ENCODE measurements around the gene TNXB.
A peak's percentile ranks its signal among the peaks of the same experiment; 100 is the strongest.

TNXB gene

DNA sequence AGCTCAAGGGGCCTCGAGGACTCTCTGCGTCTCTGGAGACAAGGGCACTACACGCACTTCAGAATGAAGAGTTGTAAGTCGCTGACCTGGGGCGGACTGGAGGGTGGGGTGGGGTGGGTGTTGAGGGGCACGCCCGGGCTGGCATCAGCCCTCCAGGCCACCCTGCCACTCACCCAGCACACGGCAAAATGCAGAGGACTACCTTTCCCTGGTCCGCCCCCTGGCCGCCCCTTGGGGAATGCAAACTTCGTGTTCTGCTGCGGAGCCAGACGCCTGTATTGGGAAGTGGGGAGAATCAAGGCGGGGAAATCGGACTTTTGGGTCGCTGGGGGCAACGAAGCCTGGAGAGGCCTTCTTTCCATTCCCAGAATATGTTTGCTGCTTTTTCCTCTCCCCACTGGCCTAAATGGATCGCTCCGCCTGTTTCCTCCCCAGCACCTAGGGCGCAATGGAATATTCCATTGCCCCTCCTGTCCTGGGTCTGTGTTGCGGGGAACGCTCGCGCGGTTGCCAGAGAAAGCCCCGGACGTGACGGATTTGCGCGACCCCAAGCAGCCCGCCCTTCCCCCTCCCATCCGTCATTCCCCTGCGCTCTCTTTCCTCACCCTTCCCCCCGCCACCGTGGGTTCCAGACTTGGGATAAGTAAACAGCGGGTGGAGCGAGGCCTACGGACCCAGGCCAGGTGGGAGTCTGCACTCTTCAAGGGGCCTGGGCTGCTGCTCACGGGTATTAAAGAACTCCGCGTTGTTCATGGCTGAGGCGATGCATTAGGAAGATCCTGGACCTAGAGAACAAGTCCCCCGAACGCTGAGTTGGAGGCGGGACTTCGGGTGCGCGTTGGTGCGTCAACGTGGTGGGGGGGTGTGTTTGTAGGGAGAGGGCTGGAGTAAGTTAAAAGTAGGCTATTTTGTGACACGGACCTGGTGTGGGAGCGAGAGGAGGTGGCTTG, 44.7 kb upstream of the TNXB start, which contains the start of gene PPT2:
TSS of gene PPT2 (plus strand) at position 578 of the 950 bp plus-strand sequence. CDS start 454 bp downstream, outside the sequence.
- TF ChIP-seq FOXP2 (optimal IDR thresholded peaks at IDR 0.05; ENCODE audit: borderline replicate concordance, extremely low read depth, extremely low read length, insufficient read depth) (peak; percentile 90), TAF1 (IDR thresholded peaks at IDR 0.05; ENCODE audit: borderline replicate concordance, insufficient read depth, low read length) (0 out of 2 replicates have a peak, but pooled peaks have one; percentile 20), REST (IDR thresholded peaks at IDR 0.05; ENCODE audit: insufficient read depth in 1 of 2, low read depth in 2 of 2, low read length in 2 of 2) (no peak; a peak in 1 of 4 replicates), POLR2AphosphoS5 (IDR thresholded peaks at IDR 0.05; ENCODE audit: low read depth, low read length) (peak; percentile 86), SIN3A (IDR thresholded peaks at IDR 0.05; ENCODE audit: borderline replicate concordance, insufficient read depth, low read length) (peak; percentile 93; the same call in 1 of the 2 replicates)

DNA sequence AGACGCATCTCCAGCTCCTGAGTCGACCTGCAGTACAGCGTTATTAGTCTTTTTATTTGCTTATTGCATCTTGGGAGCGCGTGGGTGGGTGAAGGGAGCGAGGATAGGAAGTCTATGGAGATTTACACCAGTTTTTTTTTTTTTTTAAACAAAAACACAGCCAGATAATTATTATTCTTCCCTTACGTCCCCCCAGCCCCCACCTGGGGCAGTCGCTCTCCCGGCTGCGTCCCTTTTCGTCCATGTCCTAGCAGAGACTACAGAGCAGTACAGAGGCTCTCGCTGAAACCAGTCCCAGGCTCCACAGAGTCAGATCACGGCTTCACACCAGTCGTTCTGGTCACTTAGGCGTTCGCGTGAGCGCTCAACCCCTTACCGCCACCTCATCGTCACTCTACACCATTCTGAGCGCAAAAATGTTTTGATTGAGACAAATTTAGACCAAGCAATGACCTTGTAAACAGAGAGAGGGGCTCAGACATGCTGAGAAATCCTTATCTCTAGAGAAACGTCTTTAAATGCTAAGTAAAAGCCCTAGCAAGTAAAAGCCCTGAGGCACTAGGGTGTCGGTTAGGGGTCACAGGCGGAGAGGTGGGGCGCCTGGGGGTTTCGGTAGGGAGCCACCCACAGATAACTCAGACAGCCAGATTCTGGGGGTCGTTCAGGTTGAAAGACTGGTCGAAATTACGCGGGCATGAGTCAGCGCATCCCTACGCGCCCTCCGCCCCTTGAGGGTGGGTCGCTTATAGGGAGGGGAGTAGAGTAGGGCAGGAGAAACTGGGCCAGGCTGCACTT, 43.8 kb upstream of the TNXB start:
- TF ChIP-seq FOXP2 (optimal IDR thresholded peaks at IDR 0.05; ENCODE audit: borderline replicate concordance, extremely low read depth, extremely low read length, insufficient read depth) (no peak), SIN3A (IDR thresholded peaks at IDR 0.05; ENCODE audit: borderline replicate concordance, insufficient read depth, low read length) (no peak), TAF1 (IDR thresholded peaks at IDR 0.05; ENCODE audit: borderline replicate concordance, insufficient read depth, low read length) (no peak)

DNA sequence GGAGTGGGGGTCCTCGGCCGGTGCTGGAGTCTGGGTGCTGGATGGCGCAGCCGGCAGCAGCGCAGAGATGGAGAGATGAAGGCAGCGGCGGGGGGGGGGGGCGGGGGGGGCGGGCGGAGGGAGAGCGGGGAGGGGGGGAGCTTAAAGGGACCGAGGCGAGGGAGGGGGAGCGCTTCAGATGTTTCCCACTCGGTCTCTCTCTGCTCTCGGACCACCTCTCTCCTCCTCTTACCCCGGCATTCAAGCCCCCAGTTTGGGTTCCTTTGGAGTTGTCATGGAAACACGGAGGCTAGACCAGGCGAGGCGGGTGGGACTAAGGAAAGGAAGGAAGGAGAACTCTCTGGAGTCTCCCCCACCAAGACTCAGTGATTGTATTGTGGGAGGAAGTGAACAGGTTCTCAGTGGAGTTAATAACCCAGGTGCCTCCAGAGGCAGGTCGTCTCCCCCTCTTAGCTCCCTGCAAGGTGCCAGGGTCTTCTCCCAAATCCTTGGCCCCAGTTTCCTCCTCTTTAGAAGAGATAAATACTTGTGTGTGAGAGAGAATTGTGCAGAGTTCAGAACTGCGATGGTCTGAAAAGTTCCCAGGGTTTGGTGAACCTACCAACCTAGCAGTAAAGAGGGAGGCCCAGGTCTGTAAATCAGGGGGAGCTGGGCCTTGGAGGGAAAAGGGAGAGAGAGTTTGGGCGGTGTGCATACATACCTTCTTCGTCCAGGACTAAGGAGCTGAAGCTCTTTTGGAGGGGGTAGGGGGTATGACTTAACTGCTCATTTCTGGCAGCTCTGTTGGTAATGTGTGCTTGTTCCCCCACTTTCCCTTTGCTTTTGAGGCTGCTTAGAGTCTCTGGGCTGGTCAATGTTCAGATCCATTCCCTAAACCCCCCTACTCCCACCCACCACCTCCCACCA, 43.0 kb upstream of the TNXB start, which contains the start of gene PRRT1:
TSS of gene PRRT1 (minus strand) at position 77 of the 906 bp plus-strand sequence. CDS start 112 bp downstream, outside the sequence.
- TF ChIP-seq REST (IDR thresholded peaks at IDR 0.05; ENCODE audit: insufficient read depth in 1 of 2, low read depth in 2 of 2, low read length in 2 of 2) = no peak
- no peak for TF ChIP-seq SIN3A (IDR thresholded peaks at IDR 0.05; ENCODE audit: borderline replicate concordance, insufficient read depth, low read length)
- TF ChIP-seq POLR2AphosphoS5 (IDR thresholded peaks at IDR 0.05; ENCODE audit: low read depth, low read length) = no peak
- no peak for TF ChIP-seq FOXP2 (optimal IDR thresholded peaks at IDR 0.05; ENCODE audit: borderline replicate concordance, extremely low read depth, extremely low read length, insufficient read depth)
- no peak for TF ChIP-seq TAF1 (IDR thresholded peaks at IDR 0.05; ENCODE audit: borderline replicate concordance, insufficient read depth, low read length)

DNA sequence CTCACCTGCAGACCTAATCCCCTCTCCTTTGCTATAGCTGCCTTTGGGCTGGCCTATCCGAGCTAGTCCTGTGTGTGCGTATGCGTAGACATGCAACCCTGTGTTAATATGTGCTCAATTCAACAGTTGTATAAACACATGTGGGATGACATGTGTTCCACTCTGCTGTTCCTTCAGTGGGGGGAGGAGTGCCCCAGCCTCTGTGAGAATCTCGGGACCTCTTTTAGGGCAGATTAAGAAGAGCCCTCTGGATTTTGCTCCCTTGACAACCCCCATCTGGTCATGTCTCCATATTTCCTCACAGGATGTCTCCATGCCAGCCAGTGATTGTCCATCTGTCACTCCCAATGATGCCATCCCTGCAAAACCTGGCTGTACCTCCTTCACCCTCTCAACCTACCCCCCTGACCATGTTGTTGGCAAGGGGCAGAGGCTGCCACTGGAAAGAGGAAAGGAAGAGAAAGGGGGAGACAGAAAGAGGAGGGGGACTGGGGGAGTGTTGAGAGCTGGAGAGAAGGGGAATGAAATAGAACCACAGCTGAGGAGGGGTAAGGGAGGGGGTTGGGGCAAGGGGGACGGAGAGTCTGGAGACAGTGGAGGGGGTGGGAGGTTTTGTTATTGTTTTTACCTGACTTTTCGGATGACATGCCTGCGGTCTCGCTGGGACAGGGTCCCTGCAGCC, 42.2 kb upstream of the TNXB start:
- no peak for TF ChIP-seq REST (IDR thresholded peaks at IDR 0.05; ENCODE audit: insufficient read depth in 1 of 2, low read depth in 2 of 2, low read length in 2 of 2)
- TF ChIP-seq FOXP2 (optimal IDR thresholded peaks at IDR 0.05; ENCODE audit: borderline replicate concordance, extremely low read depth, extremely low read length, insufficient read depth) = no peak
- TF ChIP-seq TAF1 (IDR thresholded peaks at IDR 0.05; ENCODE audit: borderline replicate concordance, insufficient read depth, low read length) = no peak
- TF ChIP-seq SIN3A (IDR thresholded peaks at IDR 0.05; ENCODE audit: borderline replicate concordance, insufficient read depth, low read length) = no peak
- TF ChIP-seq POLR2AphosphoS5 (IDR thresholded peaks at IDR 0.05; ENCODE audit: low read depth, low read length) = no peak
